ENCODE data around the gene ELOVL3. TPM values are rescaled to one million over a fixed set of nuclear protein-coding genes. Genes with fewer than 3 reads are reported as not detected.

ELOVL3 gene
- 1 to 10 TPM; 1.3 to 3.6 (median 3.2) TPM for total RNA-seq

- no peak for TF ChIP-seq CTCF (IDR thresholded peaks at IDR 0.05; ENCODE audit: low read depth)
These were observed at the start of gene ELOVL3 for GRCh38 chr10:102225646-102226541. Gene ELOVL3 (plus strand): TSS chr10:102226299. CDS start chr10:102226549, 250 bp downstream.

- TF ChIP-seq CTCF (IDR thresholded peaks at IDR 0.05; ENCODE audit: low read depth) = no peak
These were observed 41.5 kb upstream of the ELOVL3 start for GRCh38 chr10:102184606-102185005.

GRCh38 chr10:102185272-102185671, 40.8 kb upstream of the ELOVL3 start:
- no peak for TF ChIP-seq CTCF (IDR thresholded peaks at IDR 0.05; ENCODE audit: low read depth)

GRCh38 chr10:102185811-102186527, 40.1 kb upstream of the ELOVL3 start:
- TF ChIP-seq CTCF (IDR thresholded peaks at IDR 0.05; ENCODE audit: low read depth) = no peak

GRCh38 chr10:102188298-102188940, 37.7 kb upstream of the ELOVL3 start:
- TF ChIP-seq CTCF (IDR thresholded peaks at IDR 0.05; ENCODE audit: low read depth) = no peak

- no peak for TF ChIP-seq CTCF (IDR thresholded peaks at IDR 0.05; ENCODE audit: low read depth)
These were observed 34.1 kb upstream of the ELOVL3 start for GRCh38 chr10:102191956-102192355.

Data from subcutaneous adipose tissue (tissue), 4 donors.